HG03060 (cell line): ENCODE measurements around the gene NOL4L.

Experiments
- ATAC-seq: cut with Tn5 transposase; IDR thresholded peaks from one replicate; pipeline ENCODE4 v1.9.1; 2021; ENCODE audit warnings: low read depth, moderate number of reproducible peaks; ENCODE audit not compliant: unreplicated experiment

The NOL4L gene

GRCh38 chr20:32543570-32544259, 41.4 kb downstream of the NOL4L start:
- no peak for ATAC-seq

DNA sequence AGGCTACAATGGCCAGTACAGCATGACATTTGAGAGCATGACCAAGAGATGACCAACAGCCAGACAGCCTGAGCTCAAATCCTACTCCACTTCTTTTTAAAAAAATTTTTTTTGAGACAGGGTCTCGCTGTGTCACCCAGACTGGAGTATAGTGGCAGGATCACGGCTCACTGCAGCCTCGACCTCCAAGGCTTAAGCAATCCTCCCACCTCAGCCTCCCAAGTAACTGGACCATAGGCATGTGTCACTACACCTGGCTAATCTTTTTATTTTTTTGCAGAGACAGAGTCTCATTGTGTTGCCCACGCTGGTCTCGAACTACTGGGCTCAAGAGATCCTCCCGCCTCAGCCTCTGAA, 42.9 kb downstream of the NOL4L start:
- ATAC-seq, result no peak

DNA sequence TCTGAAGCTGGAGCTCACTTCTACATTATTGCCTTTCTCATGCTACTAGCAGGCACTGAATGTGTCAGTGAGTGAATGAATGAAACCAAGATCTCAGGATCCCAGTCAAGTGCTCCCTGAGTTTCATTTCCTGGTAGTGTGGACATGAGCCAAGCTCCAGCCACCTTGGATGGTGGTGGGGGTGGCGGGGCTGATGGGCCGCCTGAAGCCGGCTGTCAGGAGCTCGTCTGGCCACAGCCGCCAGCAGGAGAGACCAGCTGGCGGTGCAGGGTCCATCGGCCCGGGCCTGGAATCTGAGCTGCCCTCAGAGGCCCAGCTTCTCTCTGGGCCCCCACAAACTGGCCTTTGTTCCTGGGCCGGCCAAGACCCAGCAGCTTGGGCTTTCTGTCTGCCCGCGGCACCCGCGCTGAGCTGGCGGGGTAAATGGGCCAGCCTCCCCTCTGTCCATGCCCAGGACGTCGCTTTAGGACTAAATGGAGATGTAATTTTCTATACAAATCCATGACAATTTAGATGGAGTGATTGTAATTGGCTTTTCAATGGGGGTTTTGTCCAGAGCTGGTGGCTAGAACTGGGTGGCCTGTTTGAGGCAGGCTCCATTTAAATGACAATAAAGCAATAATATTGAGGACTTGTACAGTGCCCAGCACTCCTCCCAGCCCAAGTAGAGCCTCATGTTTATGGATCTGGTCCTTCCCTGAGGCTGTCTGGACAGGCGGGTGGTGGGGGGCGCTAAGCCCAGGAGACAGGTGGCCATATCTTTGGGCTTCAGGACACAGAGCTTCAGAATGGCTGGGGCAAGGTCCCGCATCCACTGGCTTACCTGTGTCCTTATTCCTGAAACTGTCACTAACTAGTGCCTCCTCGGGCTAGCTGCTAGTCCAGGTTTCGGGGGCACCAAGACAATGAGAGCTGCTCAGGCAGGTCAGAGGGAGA, 43.5 kb downstream of the NOL4L start:
- ATAC-seq, result no peak

DNA sequence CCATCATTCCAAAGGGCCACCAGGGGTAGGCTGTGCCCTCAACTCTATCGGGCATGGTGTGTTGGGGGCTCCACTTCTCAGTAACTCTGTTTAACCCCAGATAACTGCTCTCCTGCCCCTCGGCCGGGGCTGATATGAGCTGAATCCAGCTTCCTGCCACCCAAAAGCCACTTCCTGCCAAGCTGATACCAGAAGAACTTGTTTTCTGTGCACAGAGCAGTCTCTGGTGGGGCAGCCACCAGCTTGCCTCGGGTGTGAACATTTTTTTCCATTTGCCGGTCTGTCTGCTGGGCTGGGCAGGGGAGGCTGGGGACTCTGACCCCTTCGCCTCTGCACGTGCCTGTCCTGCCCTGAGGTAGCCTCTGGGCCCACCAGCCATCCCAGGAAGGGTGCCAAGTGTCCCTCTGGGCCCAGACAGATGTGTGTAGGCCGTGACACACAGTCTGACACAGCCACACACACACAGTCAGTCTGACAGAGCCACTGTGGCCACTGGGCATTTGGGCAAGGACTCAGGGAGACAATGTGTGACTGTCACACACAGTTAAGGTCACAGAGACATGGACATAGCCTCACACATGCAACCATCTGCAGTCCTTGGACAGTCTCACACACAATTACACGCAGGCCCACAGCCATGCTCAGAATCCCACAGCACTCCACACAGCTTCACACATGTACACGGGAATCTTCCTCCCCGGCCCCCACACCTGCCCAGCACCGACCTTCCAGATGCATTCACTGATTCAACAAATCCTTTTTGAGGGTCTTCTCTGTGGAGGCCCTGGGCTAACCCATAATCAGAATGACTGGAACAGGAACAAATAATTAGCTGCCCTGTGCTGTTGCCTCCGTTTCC, 45.1 kb downstream of the NOL4L start:
- no peak for ATAC-seq

DNA sequence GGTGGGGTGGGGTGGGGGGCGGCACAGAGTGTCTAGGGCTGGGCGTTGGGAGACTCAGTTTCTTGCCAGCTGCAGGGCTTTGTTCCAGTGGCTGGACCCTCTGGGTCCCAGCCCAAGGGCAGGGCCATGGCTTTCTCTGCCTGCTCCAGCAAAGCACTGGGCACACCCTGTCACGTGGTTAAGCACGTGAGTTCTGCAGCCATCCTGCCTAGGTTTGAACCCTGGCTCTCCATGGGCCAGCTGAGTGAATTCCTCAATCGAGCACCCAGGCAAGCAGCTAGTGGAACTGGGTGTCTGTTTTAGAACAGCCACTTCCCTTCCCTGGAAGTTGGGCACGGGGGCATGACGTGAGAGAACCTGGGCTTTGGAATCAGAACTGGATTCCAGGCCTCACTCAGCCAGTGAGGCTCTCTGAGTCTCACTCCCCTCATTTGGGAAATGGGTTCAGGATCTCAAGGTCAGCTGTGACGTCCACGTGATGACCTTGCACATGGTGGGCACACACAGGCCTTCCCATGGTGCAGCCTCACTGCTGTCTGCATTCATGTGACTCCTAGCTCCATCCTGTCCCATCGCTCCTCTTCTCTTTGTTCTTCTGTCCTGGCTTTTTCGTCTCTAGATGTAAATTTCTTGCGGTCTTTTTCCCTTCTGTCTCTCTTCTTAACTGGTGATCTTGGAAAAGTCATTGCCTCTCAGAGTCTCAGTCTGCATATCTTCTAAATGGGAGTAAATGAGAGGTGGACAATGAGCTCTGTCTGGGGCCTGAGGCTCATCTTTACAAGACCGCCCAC, 45.9 kb downstream of the NOL4L start:
- ATAC-seq, result no peak

DNA sequence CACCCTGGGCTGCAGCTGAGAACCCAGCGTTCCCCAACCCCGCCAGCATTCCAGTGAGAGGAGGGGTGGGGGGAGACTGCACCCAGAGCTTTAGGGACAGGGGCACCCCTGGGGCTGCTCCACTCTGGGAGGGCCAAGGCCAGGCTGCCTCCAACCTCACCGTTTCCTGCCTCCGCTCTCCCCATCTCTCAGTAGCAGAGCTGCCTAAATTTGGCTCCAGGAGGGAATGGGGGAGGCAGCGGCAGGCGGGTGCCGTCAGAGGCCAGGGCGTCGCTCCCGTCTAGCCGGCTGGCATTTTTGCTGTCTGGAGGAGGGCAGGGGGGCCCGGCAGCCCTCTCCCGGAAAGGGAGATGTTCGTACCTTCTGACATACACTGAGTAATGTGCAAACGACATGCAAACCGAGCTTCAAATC, 46.6 kb downstream of the NOL4L start:
- ATAC-seq, result no peak

GRCh38 chr20:32537657-32538525, 47.2 kb downstream of the NOL4L start:
- ATAC-seq, result no peak

DNA sequence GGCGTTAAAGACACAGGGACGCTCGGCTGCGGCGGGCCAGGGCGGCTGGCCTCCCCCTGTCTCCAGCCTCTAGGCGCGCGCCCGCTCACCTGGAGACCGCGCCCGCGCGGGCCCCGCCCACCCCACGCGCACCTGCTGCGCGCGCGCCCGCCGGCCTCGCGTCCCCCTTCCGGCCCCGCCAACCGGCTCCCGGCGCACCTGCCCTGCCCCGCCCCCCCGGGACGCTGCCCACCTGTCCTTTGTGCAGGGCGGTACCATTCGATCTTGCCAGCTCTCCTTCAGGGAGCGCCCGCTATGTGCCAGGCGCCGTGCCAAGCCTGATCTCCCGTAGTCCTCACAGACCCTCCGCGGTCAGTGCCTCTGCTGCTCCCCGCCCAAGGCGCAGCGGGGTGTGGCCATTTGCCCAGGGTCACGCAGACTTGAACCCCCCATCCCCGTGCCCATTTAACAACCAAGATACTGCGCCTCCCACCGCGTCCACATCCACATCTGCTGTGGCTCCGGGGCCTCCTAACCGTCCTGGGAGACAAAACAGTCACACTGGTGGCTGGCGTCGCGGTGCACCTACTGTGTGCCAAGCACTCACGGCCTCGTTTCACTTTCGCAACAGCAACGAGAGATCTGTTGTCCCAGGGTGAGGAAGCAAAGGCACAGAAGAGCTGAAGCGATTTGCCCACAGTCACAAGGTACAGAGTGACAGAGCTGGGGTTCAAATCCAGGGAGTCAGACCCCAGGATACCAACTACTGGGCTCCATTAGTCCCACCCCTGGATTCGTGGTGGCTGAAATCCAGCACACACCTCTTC, 48.1 kb downstream of the NOL4L start:
- no peak for ATAC-seq

- ATAC-seq, result no peak
These were observed 48.9 kb downstream of the NOL4L start for GRCh38 chr20:32535953-32536823.

DNA sequence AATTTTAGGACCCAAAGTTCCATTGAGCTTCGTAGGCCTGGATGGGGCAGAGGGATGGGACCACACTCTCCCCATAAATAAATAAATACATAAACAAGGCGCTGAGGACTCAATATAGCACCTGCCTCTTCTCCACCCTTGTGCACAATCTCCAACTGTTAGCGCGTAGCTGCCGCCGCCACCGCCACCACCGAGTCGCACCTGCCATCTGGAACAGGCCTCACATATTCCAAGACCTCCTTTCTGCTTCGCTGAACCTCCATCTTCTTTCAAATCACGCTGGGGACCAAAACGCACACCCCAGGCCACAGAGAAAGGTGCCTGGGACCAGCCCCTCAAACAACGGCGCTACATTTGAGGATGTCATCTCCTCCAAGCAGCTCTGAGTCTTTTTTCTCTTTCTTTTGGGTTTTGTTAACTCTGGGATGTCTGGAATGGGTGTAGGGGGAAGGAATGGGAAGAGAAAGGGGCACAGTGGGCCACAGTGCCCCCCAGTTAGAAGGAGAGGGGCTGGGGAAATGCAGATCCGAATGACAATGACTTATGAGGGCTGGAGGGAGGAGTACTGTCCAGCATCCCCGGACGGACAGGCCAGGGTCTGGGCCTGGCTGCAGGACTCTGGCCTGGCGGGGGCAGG, 49.7 kb downstream of the NOL4L start:
- ATAC-seq, result no peak

GRCh38 chr20:32534661-32535240, 50.4 kb downstream of the NOL4L start:
- ATAC-seq, result no peak

DNA sequence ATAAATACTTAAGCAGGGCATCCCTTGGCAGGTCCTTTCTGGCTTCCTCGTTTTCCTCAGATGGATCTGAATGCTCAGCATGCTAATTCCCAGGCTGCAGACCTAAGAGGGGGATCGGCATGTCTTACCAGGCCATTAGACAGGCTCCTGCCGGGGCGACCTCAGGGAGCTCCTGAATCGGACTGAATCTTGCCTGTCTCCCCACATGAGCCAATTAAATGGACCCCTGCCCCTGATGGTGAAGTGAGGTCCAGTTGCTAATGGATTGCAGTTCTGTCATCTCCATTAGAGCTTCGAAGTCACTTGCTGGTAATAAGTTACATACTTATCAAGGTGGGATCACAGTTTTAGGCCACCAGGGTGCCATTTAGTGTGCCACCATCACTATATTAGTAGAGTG, 51.4 kb downstream of the NOL4L start:
- ATAC-seq, result no peak

- no peak for ATAC-seq
These were observed 52.9 kb downstream of the NOL4L start for GRCh38 chr20:32532246-32532645.

- ATAC-seq, result no peak
These were observed 56.0 kb downstream of the NOL4L start for GRCh38 chr20:32528905-32529670.

- ATAC-seq, result no peak
These were observed 56.8 kb downstream of the NOL4L start for GRCh38 chr20:32528171-32528891.
